DND-41 (cell line): ENCODE measurements around the gene AKR1C2.
"Not testable (repeated sequence)": the region's sequence is repeated elsewhere in the genome, so short reads cannot be mapped to it uniquely, and the experiment has no call there.

ENCODE experiments used
- CTCF ChIP-seq: IDR thresholded peaks from 2 replicates; pipeline ENCODE4 v1.5.1; 2012; ENCODE audit warnings: borderline replicate concordance, low read length, moderate library complexity, mild to moderate bottlenecking; ENCODE audit not compliant: poor library complexity, severe bottlenecking; ENCODE audit errors: extremely low read depth
- EZH2 ChIP-seq: IDR thresholded peaks from 3 replicates; pipeline ENCODE4 v1.6.1; 2012; ENCODE audit warnings: borderline replicate concordance, low read depth, mild to moderate bottlenecking, moderate library complexity, low read length, inconsistent platforms; ENCODE audit not compliant: severe bottlenecking

DNA sequence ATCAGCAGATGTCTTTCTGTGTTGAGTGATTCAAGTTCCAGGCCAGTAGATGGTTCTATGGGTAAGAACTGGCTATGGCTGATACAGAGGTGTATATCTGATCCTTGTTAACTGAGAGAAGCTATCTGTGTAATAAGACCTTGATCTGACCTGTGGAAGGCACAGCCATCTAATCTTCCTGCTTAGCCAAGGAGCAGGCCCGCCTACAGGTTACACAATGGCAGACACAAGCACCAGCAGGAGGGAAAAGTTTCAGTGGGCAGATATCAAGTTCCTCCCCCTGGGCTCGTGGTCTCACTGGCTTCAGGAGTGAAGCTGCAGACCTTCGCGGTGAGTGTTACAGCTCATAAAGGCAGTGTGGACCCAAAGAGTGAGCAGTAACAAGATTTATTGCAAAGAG, 27.9 kb upstream of the AKR1C2 start:
- TF ChIP-seq CTCF, EZH2: not testable (repeated sequence)
